ENCODE results near the gene POLR2E. TPM values are rescaled to one million over a fixed set of nuclear protein-coding genes. Genes with fewer than 3 reads are reported as not detected.
"Not testable (repeated sequence)": the region's sequence is repeated elsewhere in the genome, so short reads cannot be mapped to it uniquely, and the experiment has no call there.

The POLR2E gene
- total RNA-seq, 1 donor = 91.2 TPM

GRCh38 chr19:1132552-1133383, 37.6 kb upstream of the POLR2E start:
- TF ChIP-seq CTCF (IDR thresholded peaks at IDR 0.05; ENCODE audit: insufficient read depth, low read length) = no peak
- peak overlapping the region; percentile 90 for H3K4me3 ChIP-seq (ENCODE audit: low read depth, low read length)
- no peak for DNase-seq (ENCODE audit: low read depth)

- no peak for TF ChIP-seq CTCF (IDR thresholded peaks at IDR 0.05; ENCODE audit: insufficient read depth, low read length)
- peak; percentile 89 for DNase-seq (ENCODE audit: low read depth)
- peak overlapping the region; percentile 90 for H3K4me3 ChIP-seq (ENCODE audit: low read depth, low read length)
These were observed 36.8 kb upstream of the POLR2E start for GRCh38 chr19:1131718-1132551.

GRCh38 chr19:1130771-1131717, 35.9 kb upstream of the POLR2E start:
- no peak for TF ChIP-seq CTCF (IDR thresholded peaks at IDR 0.05; ENCODE audit: insufficient read depth, low read length)
- peak; percentile 21 for DNase-seq (ENCODE audit: low read depth)
- H3K4me3 ChIP-seq (ENCODE audit: low read depth, low read length) = peak overlapping the region; percentile 90

- no peak for TF ChIP-seq CTCF (IDR thresholded peaks at IDR 0.05; ENCODE audit: insufficient read depth, low read length)
- H3K4me3 ChIP-seq (ENCODE audit: low read depth, low read length) = peak overlapping the region; percentile 90
- DNase-seq (ENCODE audit: low read depth) = no peak
These were observed 34.4 kb upstream of the POLR2E start for GRCh38 chr19:1129535-1129934.

GRCh38 chr19:1129084-1129483, 33.9 kb upstream of the POLR2E start:
- not testable (repeated sequence) for DNase-seq (ENCODE audit: low read depth); H3K4me3 ChIP-seq (ENCODE audit: low read depth, low read length)

- no peak for TF ChIP-seq CTCF (IDR thresholded peaks at IDR 0.05; ENCODE audit: insufficient read depth, low read length)
- H3K4me3 ChIP-seq (ENCODE audit: low read depth, low read length) = no peak overlapping the region
- DNase-seq (ENCODE audit: low read depth) = no peak
These were observed 32.9 kb upstream of the POLR2E start for GRCh38 chr19:1128106-1128505.
